K562 (cell line): ENCODE data around the gene NDUFS8. TPM values are rescaled to one million over a fixed set of nuclear protein-coding genes. Genes with fewer than 3 reads are reported as not detected.
A peak's percentile ranks its signal among the peaks of the same experiment; 100 is the strongest.

Experiments
- CTCF ChIP-seq, 3 experiments: IDR thresholded peaks in 2 of 3; conservative IDR thresholded peaks in 1 of 3; 2 replicates each; pipeline ENCODE4 v1.5.1; 2011 to 2012; ENCODE audit warnings: low read length in 3 of 3, mild to moderate bottlenecking in 3 of 3, control low read depth in 2 of 3, improper control_type of control experiment in 1 of 3, inconsistent platforms in 1 of 3, low read depth in 1 of 3, mixed read lengths in 1 of 3, moderate library complexity in 1 of 3; ENCODE audit not compliant: insufficient read depth in 2 of 3
- FOXJ3 ChIP-seq: sonication (generic); formaldehyde crosslinking; IDR thresholded peaks from 2 replicates; pipeline ENCODE4 v1.4.0; 2020; ENCODE audit warnings: mild to moderate bottlenecking, missing genetic modification reagents
- FOXP4 ChIP-seq: sonication (generic); formaldehyde crosslinking; IDR thresholded peaks from 2 replicates; pipeline ENCODE4 v1.8.0; 2022; ENCODE audit warnings: mild to moderate bottlenecking, missing genetic modification reagents, borderline replicate concordance
- KAT2B ChIP-seq: IDR thresholded peaks from one replicate; pipeline ENCODE4 v1.6.1; 2012; ENCODE audit warnings: low read depth, mild to moderate bottlenecking, control low read depth, inconsistent platforms, low read length, moderate library complexity
- LCOR ChIP-seq: sonication (generic); formaldehyde crosslinking; IDR thresholded peaks from 2 replicates; pipeline ENCODE4 v1.8.0; 2022; ENCODE audit warnings: mild to moderate bottlenecking, missing genetic modification reagents
- MCM7 ChIP-seq, 2 experiments: fragments of 450-650 bp; IDR thresholded peaks; 2 replicates each; pipeline ENCODE4 v1.6.1; 2016 to 2018
- MTA1 ChIP-seq: fragments of 450-650 bp; IDR thresholded peaks from 2 replicates; pipeline ENCODE4 v1.6.1; 2017; ENCODE audit warnings: borderline replicate concordance
- NFATC3 ChIP-seq: fragments of 450-650 bp; IDR thresholded peaks from 2 replicates; pipeline ENCODE4 v1.6.1; 2017; ENCODE audit warnings: mild to moderate bottlenecking
- NFE2 ChIP-seq: IDR thresholded peaks from 2 replicates; pipeline ENCODE4 v1.6.1; 2014; ENCODE audit warnings: antibody characterized with exemption, low read depth
- OTX1 ChIP-seq: fragments of 450-650 bp; formaldehyde crosslinking; IDR thresholded peaks from 2 replicates; pipeline ENCODE4 v1.4.0; 2022; ENCODE audit warnings: mild to moderate bottlenecking
- SFPQ ChIP-seq: fragments of 200-400 bp; formaldehyde crosslinking; IDR thresholded peaks from 2 replicates; pipeline ENCODE4 v1.6.1; 2017; ENCODE audit warnings: mild to moderate bottlenecking, low read depth, low read length, moderate library complexity
- TCF15 ChIP-seq: fragments of 250-450 bp; sonication (Bioruptor Pico); IDR thresholded peaks from 2 replicates; pipeline ENCODE4 v1.8.0; 2022; ENCODE audit warnings: moderate library complexity, mild to moderate bottlenecking, inconsistent platforms
- TFAP4 ChIP-seq: sonication (generic); formaldehyde crosslinking; IDR thresholded peaks from 2 replicates; pipeline ENCODE4 v1.8.0; 2022; ENCODE audit warnings: missing genetic modification reagents, mild to moderate bottlenecking, moderate library complexity, borderline replicate concordance
- TGIF2 ChIP-seq: sonication (generic); formaldehyde crosslinking; IDR thresholded peaks from 2 replicates; pipeline ENCODE4 v1.8.1; 2022; ENCODE audit warnings: mild to moderate bottlenecking, missing genetic modification reagents, moderate library complexity
- ZBED1 ChIP-seq: IDR thresholded peaks from 2 replicates; pipeline ENCODE4 v1.6.1; 2014
- ZBTB12 ChIP-seq: fragments of 250-450 bp; sonication (Bioruptor Pico); IDR thresholded peaks from 2 replicates; pipeline ENCODE4 v1.4.0; 2020
- ZBTB33 ChIP-seq: sonication (generic); formaldehyde crosslinking; IDR thresholded peaks from 2 replicates; pipeline ENCODE4 v1.8.1; 2023; ENCODE audit warnings: mild to moderate bottlenecking, missing genetic modification reagents
- polyA plus RNA-seq, 8 experiments: library from polyadenylated mRNA; depleted of rRNA in 4 of 8; stranded (reverse) in 5 of 8; unstranded in 3 of 8; fragments of >200 nt; fragmentation: Nextera tagmentation in 2 of 8; fragmentation: Illumina TruSeq in 1 of 8; extraction: Ambion mirVana in 2 of 8; extraction: Trizol in 1 of 8; gene quantifications; 2 replicates each; pipeline versions ENCODE4 v1.2.1 to v1.2.3, GENCODE V29; 2011 to 2014; ENCODE audit warnings: inconsistent platforms in 1 of 8, missing spikeins in 1 of 8
- total RNA-seq, 7 experiments: library from RNA; depleted of rRNA in 6 of 7; stranded (reverse); fragments of >200 nt in 6 of 7; fragmentation: Illumina TruSeq in 2 of 7; extraction: Trizol in 2 of 7; gene quantifications; 2 replicates each; pipeline versions ENCODE4 v1.2.1 to v1.2.3, GENCODE V29; 2011 to 2021; ENCODE audit warnings: low replicate concordance in 1 of 7

NDUFS8 gene
- total and polyA plus RNA-seq, 9 of the 15 experiments (the other 6 are each of a cell fraction or from before 2014, with no cell fraction given): 36.5 to 351 (median 101) TPM

GRCh38 chr11:68009391-68010089 is 20.9 kb upstream of the NDUFS8 start (continued):
- TF ChIP-seq ZBTB12 (no peak), ZBTB33 (peak; percentile 51; the same call in 1 of the 2 replicates), MCM7 (IDR thresholded peaks at IDR 0.05) (no peak), NFE2 (peak; percentile 56; the same call in 1 of the 2 replicates), TCF15 (CRISPR knock-in tag) (no peak), KAT2B (no peak), SFPQ (no peak), CTCF (IDR thresholded peaks at IDR 0.05 in 2 of 3, conservative IDR thresholded peaks at IDR 0.05 in 1 of 3; ENCODE audit: insufficient read depth in 2 of 3, low read depth in 1 of 3, low read length in 3 of 3) (peak; percentile 27 to 74 (median 36); a peak in 3 of 6 replicates), LCOR (0 out of 2 replicates have a peak, but pooled peaks have one; percentile 17), NFATC3 (no peak), FOXP4 (CRISPR knock-in tag) (no peak), ZBED1 (no peak), OTX1 (CRISPR knock-in tag) (no peak), TGIF2 (CRISPR knock-in tag) (no peak), FOXJ3 (CRISPR knock-in tag) (no peak), MTA1 (peak; percentile 23; the same call in 1 of the 2 replicates), TFAP4 (no peak; the same call in 1 of the 2 replicates)
